H9 (cell line): ENCODE data around the gene TNFSF10. TPM values are rescaled to one million over a fixed set of nuclear protein-coding genes. Genes with fewer than 3 reads are reported as not detected.

ENCODE experiments used
- DNase-seq: peaks from one replicate; pipeline ENCODE4 v3.0.0-alpha.2; 2017
- H2AFZ ChIP-seq: one replicate; pipeline ENCODE4 v1.6.1; 2013; ENCODE audit warnings: mild to moderate bottlenecking, low read length, control low read depth, moderate library complexity
- H2AK5ac ChIP-seq: 2 replicates; pipeline ENCODE4 v1.6.1; 2013; ENCODE audit warnings: low read length, control low read depth, mixed read lengths; ENCODE audit not compliant: insufficient read length
- H2BK120ac ChIP-seq: one replicate; pipeline ENCODE4 v1.6.1; 2013; ENCODE audit warnings: low read depth, mild to moderate bottlenecking, low read length, control low read depth, inconsistent platforms; ENCODE audit not compliant: poor library complexity, severe bottlenecking
- H2BK12ac ChIP-seq: 2 replicates; pipeline ENCODE4 v1.6.1; 2013; ENCODE audit warnings: low read length, control low read depth, mixed read lengths, low read depth; ENCODE audit not compliant: insufficient read length
- H2BK15ac ChIP-seq: 2 replicates; pipeline ENCODE4 v1.6.1; 2013; ENCODE audit warnings: low read depth, low read length, control low read depth
- H2BK20ac ChIP-seq: one replicate; pipeline ENCODE4 v1.6.1; 2013; ENCODE audit warnings: low read depth, mild to moderate bottlenecking, low read length, control low read depth, inconsistent platforms; ENCODE audit not compliant: poor library complexity, severe bottlenecking
- H2BK5ac ChIP-seq: 2 replicates; pipeline ENCODE4 v1.6.1; 2013; ENCODE audit warnings: low read length, control low read depth, mixed read lengths; ENCODE audit not compliant: insufficient read length
- H3K14ac ChIP-seq: 2 replicates; pipeline ENCODE4 v1.6.1; 2013; ENCODE audit warnings: low read length, control low read depth; ENCODE audit not compliant: insufficient read depth
- H3K18ac ChIP-seq: 2 replicates; pipeline ENCODE4 v1.6.1; 2013; ENCODE audit warnings: low read depth, mild to moderate bottlenecking, mixed read lengths, low read length, control low read depth; ENCODE audit not compliant: insufficient read length
- H3K23ac ChIP-seq: 2 replicates; pipeline ENCODE4 v1.6.1; 2013; ENCODE audit warnings: low read length, control low read depth, mixed read lengths, low read depth; ENCODE audit not compliant: insufficient read length
- H3K23me2 ChIP-seq: 2 replicates; pipeline ENCODE4 v1.6.1; 2013; ENCODE audit warnings: low read depth, mild to moderate bottlenecking, mixed read lengths, low read length, control low read depth; ENCODE audit not compliant: insufficient read length, poor library complexity, severe bottlenecking
- H3K27ac ChIP-seq: 2 replicates; pipeline ENCODE4 v1.5.1; 2013; ENCODE audit warnings: low read length, control low read depth, mixed read lengths, low read depth; ENCODE audit not compliant: insufficient read length
- H3K27me3 ChIP-seq: 2 replicates; pipeline ENCODE4 v1.6.1; 2013; ENCODE audit warnings: low read length, control low read depth, inconsistent platforms; ENCODE audit not compliant: insufficient read depth
- H3K4ac ChIP-seq: 2 replicates; pipeline ENCODE4 v1.6.1; 2013; ENCODE audit warnings: low read depth, mild to moderate bottlenecking, control low read depth, inconsistent platforms, low read length, moderate library complexity
- H3K4me1 ChIP-seq: 2 replicates; pipeline ENCODE4 v1.6.1; 2013; ENCODE audit warnings: low read length, control low read depth, inconsistent platforms; ENCODE audit not compliant: insufficient read depth
- H3K4me2 ChIP-seq: 2 replicates; pipeline ENCODE4 v1.6.1; 2013; ENCODE audit warnings: low read length, control low read depth, mixed read lengths; ENCODE audit not compliant: insufficient read length, insufficient read depth
- H3K56ac ChIP-seq: 2 replicates; pipeline ENCODE4 v1.6.1; 2013; ENCODE audit warnings: low read depth, mild to moderate bottlenecking, mixed read lengths, low read length, control low read depth; ENCODE audit not compliant: insufficient read length
- H3K79me1 ChIP-seq: 2 replicates; pipeline ENCODE4 v1.6.1; 2013; ENCODE audit warnings: low read depth, mild to moderate bottlenecking, moderate library complexity, low read length, control low read depth, inconsistent platforms; ENCODE audit not compliant: insufficient read depth, poor library complexity, severe bottlenecking
- H3K79me2 ChIP-seq: 2 replicates; pipeline ENCODE4 v1.6.1; 2013; ENCODE audit warnings: low read length, control low read depth, inconsistent platforms; ENCODE audit not compliant: insufficient read depth
- H3K9ac ChIP-seq: 2 replicates; pipeline ENCODE4 v1.6.1; 2013; ENCODE audit warnings: low read length, control low read depth, mixed read lengths; ENCODE audit not compliant: insufficient read length; ENCODE audit errors: extremely low read depth
- H3K9me3 ChIP-seq: one replicate; pipeline ENCODE4 v1.6.1; 2013; ENCODE audit warnings: low read depth, low read length, inconsistent platforms; ENCODE audit not compliant: control insufficient read depth
- H3T11ph ChIP-seq: one replicate; pipeline ENCODE4 v1.6.1; 2013; ENCODE audit warnings: mild to moderate bottlenecking, low read length, control low read depth, inconsistent platforms
- H4K20me1 ChIP-seq: one replicate; pipeline ENCODE4 v1.6.1; 2013; ENCODE audit not compliant: control insufficient read depth, insufficient read length, insufficient read depth
- H4K5ac ChIP-seq: 2 replicates; pipeline ENCODE4 v1.6.1; 2013; ENCODE audit warnings: low read depth, mild to moderate bottlenecking, mixed read lengths, low read length, control low read depth; ENCODE audit not compliant: insufficient read length
- H4K8ac ChIP-seq: replicated peaks from 2 replicates; pipeline ENCODE4 v1.6.1; 2013; ENCODE audit warnings: low read length, control low read depth, mixed read lengths, low read depth; ENCODE audit not compliant: insufficient read length
- H4K91ac ChIP-seq: 2 replicates; pipeline ENCODE4 v1.6.1; 2013; ENCODE audit warnings: low read depth, mild to moderate bottlenecking, moderate library complexity, mixed read lengths, low read length, control low read depth; ENCODE audit not compliant: insufficient read length
- H3K27ac Mint-ChIP-seq, 3 experiments: 2 replicates in 2 of 3; 3 replicates in 1 of 3; pipeline ENCODE4 v1.8.0; 2020 to 2021; ENCODE audit warnings: mixed read lengths in 3 of 3, mild to moderate bottlenecking in 1 of 3, moderate library complexity in 1 of 3
- H3K27me3 Mint-ChIP-seq: 2 replicates; pipeline ENCODE4 v1.8.0; 2021; ENCODE audit warnings: low read depth, mild to moderate bottlenecking, moderate library complexity, mixed read lengths
- H3K36me3 Mint-ChIP-seq, 3 experiments: 2 replicates in 2 of 3; 3 replicates in 1 of 3; pipeline ENCODE4 v1.8.0; 2020 to 2021; ENCODE audit warnings: low read depth in 3 of 3, mixed read lengths in 3 of 3; ENCODE audit not compliant: insufficient read depth in 1 of 3
- H3K4me1 Mint-ChIP-seq, 2 experiments: 2 replicates each; pipeline ENCODE4 v1.8.0; 2020; ENCODE audit warnings: mixed read lengths in 2 of 2
- H3K4me3 Mint-ChIP-seq, 2 experiments: 2 replicates in 1 of 2; 3 replicates in 1 of 2; pipeline ENCODE4 v1.8.0; 2020 to 2021; ENCODE audit warnings: mild to moderate bottlenecking in 2 of 2, mixed read lengths in 2 of 2, moderate library complexity in 1 of 2
- H3K9me3 Mint-ChIP-seq, 2 experiments: 2 replicates in 1 of 2; 3 replicates in 1 of 2; pipeline ENCODE4 v1.8.0; 2020; ENCODE audit warnings: mild to moderate bottlenecking in 2 of 2, mixed read lengths in 2 of 2, moderate library complexity in 1 of 2
- CTCF ChIP-seq: fragments of 200-600 bp; sonication (generic); conservative IDR thresholded peaks from 3 replicates; pipeline ENCODE4 v1.8.0; 2021; ENCODE audit warnings: antibody characterized with exemption, mild to moderate bottlenecking
- WGBS: extraction: QIAGEN DNeasy Blood & Tissue Kit; methylation state at CpG from one replicate; pipeline ENCODE4 v1.1.7; 2013; ENCODE audit warnings: missing lambda C conversion rate, low lambda C conversion rate, mixed read lengths; ENCODE audit not compliant: insufficient read length; ENCODE audit errors: extremely low coverage; 5-methylcytosine and 5-hydroxymethylcytosine counted together
- total RNA-seq: library from RNA; stranded (reverse); gene quantifications from 2 replicates; pipeline ENCODE4 v1.2.1, GENCODE V29; 2021

The TNFSF10 gene
- total RNA-seq, 1 experiment from 2014 or later = not detected

- TF ChIP-seq CTCF = no peak
- no peak overlapping the region for H2BK5ac ChIP-seq
- no peak overlapping the region for H3T11ph ChIP-seq
- no peak overlapping the region for H3K9ac ChIP-seq
- no CpG with 5 or more reads among the region's 5 CpGs for WGBS
- no peak overlapping the region for H2BK15ac ChIP-seq
- no peak overlapping the region for H4K91ac ChIP-seq
- H4K5ac ChIP-seq = no peak overlapping the region
- H2BK12ac ChIP-seq = no peak overlapping the region
- no peak overlapping the region for H3K27ac ChIP-seq
- H3K4me2 ChIP-seq = no peak overlapping the region
- H3K27ac Mint-ChIP-seq = no peak overlapping the region
- H2BK120ac ChIP-seq = no peak overlapping the region
- H3K4me1 ChIP-seq = no peaks in the 10 kb centered on the region
- no peaks in the 10 kb centered on the region for H3K23me2 ChIP-seq
- no peak for DNase-seq
- H3K79me2 ChIP-seq = no peaks in the 10 kb centered on the region
- no peak overlapping the region for H2AK5ac ChIP-seq
- no peak overlapping the region for H2AFZ ChIP-seq
- H3K79me1 ChIP-seq = no peaks in the 10 kb centered on the region
- H3K14ac ChIP-seq = no peak overlapping the region
- H3K9me3 ChIP-seq = no peaks in the 10 kb centered on the region
- no peak overlapping the region for H3K4me3 Mint-ChIP-seq
- H3K4me1 Mint-ChIP-seq = peaks cover 10 to 13% of the 10 kb centered on the region in 2 experiments
- no peak overlapping the region for H3K4ac ChIP-seq
- H3K27me3 ChIP-seq = no peaks in the 10 kb centered on the region
- no peaks in the 10 kb centered on the region for H3K27me3 Mint-ChIP-seq
- no peak overlapping the region for H3K56ac ChIP-seq
- H3K23ac ChIP-seq = no peak overlapping the region
- peaks cover 7 to 11% of the 10 kb centered on the region in 2 experiments; a peak in 1 of 5 replicates for H3K9me3 Mint-ChIP-seq
- no peak overlapping the region for H4K8ac ChIP-seq
- H4K20me1 ChIP-seq = no peaks in the 10 kb centered on the region
- H2BK20ac ChIP-seq = no peak overlapping the region
- peaks cover 0 to 6% (median 0%) of the 10 kb centered on the region in 3 experiments; a peak in 1 of 7 replicates for H3K36me3 Mint-ChIP-seq
- H3K18ac ChIP-seq = no peak overlapping the region
Measured at GRCh38 chr3:172564499-172564898, 41.3 kb upstream of the TNFSF10 start.
